ENCODE data around the gene CTLA4.
A peak's percentile ranks its signal among the peaks of the same experiment; 100 is the strongest.

The CTLA4 gene

GRCh38 chr2:203909974-203910373 lies 42.4 kb downstream of the CTLA4 start:
- H3K79me1 ChIP-seq (ENCODE audit: low read depth, low read length), result no peaks in the 10 kb centered on the region
- H3K9me3 ChIP-seq (replicated peaks in 1 of 2; ENCODE audit: control insufficient read depth in 2 of 2, insufficient read depth in 1 of 2, low read depth in 1 of 2, low read length in 2 of 2), result no peaks in the 10 kb centered on the region
- peak overlapping the region; percentile 35 for H2AFZ ChIP-seq (ENCODE audit: low read length)
- no CpG with 5 or more reads among the region's 5 CpGs for WGBS, 2 donors (ENCODE audit: extremely low coverage in 2 of 2, insufficient read length in 2 of 2, insufficient replicate concordance in 1 of 2)
- H4K8ac ChIP-seq (ENCODE audit: low read depth, low read length), result no peak overlapping the region
- H2BK12ac ChIP-seq (ENCODE audit: low read length), result no peak overlapping the region
- DNase-seq (ENCODE audit: low spot score), result no peak
- H3K9ac ChIP-seq (ENCODE audit: low read depth, low read length, poor library complexity), result no peak overlapping the region
- H3K4me2 ChIP-seq (ENCODE audit: insufficient read depth, low read length, poor library complexity, severe bottlenecking), result no peak overlapping the region
- H3K36me3 ChIP-seq (replicated peaks in 1 of 2; ENCODE audit: control insufficient read depth in 2 of 2, insufficient read depth in 2 of 2, low read length in 2 of 2), result no peaks in the 10 kb centered on the region
- no peak overlapping the region for H2AK5ac ChIP-seq (ENCODE audit: low read depth, low read length)
- no peak overlapping the region for H3K4ac ChIP-seq (ENCODE audit: low read length)
- H2BK5ac ChIP-seq (ENCODE audit: low read length), result no peak overlapping the region
- H2BK15ac ChIP-seq (ENCODE audit: low read length), result no peak overlapping the region
- no peak overlapping the region for H2BK120ac ChIP-seq (ENCODE audit: low read depth, low read length)
- no peaks in the 10 kb centered on the region for H3K4me1 ChIP-seq (ENCODE audit: control insufficient read depth in 2 of 2, insufficient read depth in 1 of 2, low read depth in 1 of 2, low read length in 2 of 2)
- no peak overlapping the region for H3K14ac ChIP-seq (ENCODE audit: low read length)
- H3K18ac ChIP-seq (ENCODE audit: low read length), result no peak overlapping the region
- no peaks in the 10 kb centered on the region for H3K27me3 ChIP-seq (ENCODE audit: control insufficient read depth in 3 of 3, insufficient read depth in 3 of 3, low read depth in 1 of 3, low read length in 3 of 3)
- H3K23ac ChIP-seq (ENCODE audit: low read depth, low read length, poor library complexity), result no peak overlapping the region
- H3K27ac ChIP-seq (replicated peaks; ENCODE audit: low read length), result no peak overlapping the region
- no peak overlapping the region for H4K91ac ChIP-seq (ENCODE audit: low read depth, low read length, poor library complexity)
- H3K4me3 ChIP-seq (ENCODE audit: low read length in 2 of 2), result no peak overlapping the region

DNA sequence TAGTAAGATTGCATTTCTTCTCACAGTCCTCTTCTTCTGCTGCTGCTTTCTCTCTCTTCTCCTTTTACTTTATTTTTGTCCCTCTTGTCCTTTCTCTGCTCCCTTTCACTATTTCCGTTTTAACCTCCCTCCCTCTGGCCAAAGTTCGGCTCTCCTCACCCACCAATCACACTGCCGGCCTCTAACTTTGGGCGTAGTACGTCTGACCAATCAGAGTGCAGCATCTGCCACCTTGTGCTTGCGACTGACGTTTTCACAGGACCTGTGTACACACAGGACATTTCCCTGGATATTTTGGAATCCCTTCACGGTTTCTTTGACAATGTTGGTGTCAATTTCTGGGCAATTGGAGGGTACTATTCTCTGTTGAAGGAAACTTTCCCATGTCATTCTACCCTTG lies 46.4 kb downstream of the CTLA4 start:
- H3K14ac ChIP-seq (ENCODE audit: low read length), result no peak overlapping the region
- no peaks in the 10 kb centered on the region for H3K79me1 ChIP-seq (ENCODE audit: low read depth, low read length)
- no peak overlapping the region for H3K4me3 ChIP-seq (ENCODE audit: low read length in 2 of 2)
- H3K23ac ChIP-seq (ENCODE audit: low read depth, low read length, poor library complexity), result no peak overlapping the region
- no peaks in the 10 kb centered on the region for H3K4me1 ChIP-seq (ENCODE audit: control insufficient read depth in 2 of 2, insufficient read depth in 1 of 2, low read depth in 1 of 2, low read length in 2 of 2)
- no peaks in the 10 kb centered on the region for H3K36me3 ChIP-seq (replicated peaks in 1 of 2; ENCODE audit: control insufficient read depth in 2 of 2, insufficient read depth in 2 of 2, low read length in 2 of 2)
- no peak overlapping the region for H2AK5ac ChIP-seq (ENCODE audit: low read depth, low read length)
- H2BK5ac ChIP-seq (ENCODE audit: low read length), result no peak overlapping the region
- H3K9me3 ChIP-seq (replicated peaks in 1 of 2; ENCODE audit: control insufficient read depth in 2 of 2, insufficient read depth in 1 of 2, low read depth in 1 of 2, low read length in 2 of 2), result no peaks in the 10 kb centered on the region
- H3K27me3 ChIP-seq (ENCODE audit: control insufficient read depth in 3 of 3, insufficient read depth in 3 of 3, low read depth in 1 of 3, low read length in 3 of 3), result peaks cover 0 to 5% (median 0%) of the 10 kb centered on the region in 3 experiments
- DNase-seq (ENCODE audit: low spot score), result no peak
- H2BK120ac ChIP-seq (ENCODE audit: low read depth, low read length), result no peak overlapping the region
- no peak overlapping the region for H3K9ac ChIP-seq (ENCODE audit: low read depth, low read length, poor library complexity)
- no peak overlapping the region for H4K91ac ChIP-seq (ENCODE audit: low read depth, low read length, poor library complexity)
- no CpG with 5 or more reads among the region's 8 CpGs for WGBS, 2 donors (ENCODE audit: extremely low coverage in 2 of 2, insufficient read length in 2 of 2, insufficient replicate concordance in 1 of 2)
- no peak overlapping the region for H2BK12ac ChIP-seq (ENCODE audit: low read length)
- no peak overlapping the region for H2BK15ac ChIP-seq (ENCODE audit: low read length)
- H4K8ac ChIP-seq (ENCODE audit: low read depth, low read length), result no peak overlapping the region
- no peak overlapping the region for H3K4ac ChIP-seq (ENCODE audit: low read length)
- H3K27ac ChIP-seq (replicated peaks; ENCODE audit: low read length), result no peak overlapping the region
- H2AFZ ChIP-seq (ENCODE audit: low read length), result no peak overlapping the region
- no peak overlapping the region for H3K4me2 ChIP-seq (ENCODE audit: insufficient read depth, low read length, poor library complexity, severe bottlenecking)
- no peak overlapping the region for H3K18ac ChIP-seq (ENCODE audit: low read length)

- no peak overlapping the region for H3K9ac ChIP-seq (ENCODE audit: low read depth, low read length, poor library complexity)
- H3K9me3 ChIP-seq (replicated peaks in 1 of 2; ENCODE audit: control insufficient read depth in 2 of 2, insufficient read depth in 1 of 2, low read depth in 1 of 2, low read length in 2 of 2), result no peaks in the 10 kb centered on the region
- no peak overlapping the region for H2BK120ac ChIP-seq (ENCODE audit: low read depth, low read length)
- H3K4me1 ChIP-seq (ENCODE audit: control insufficient read depth in 2 of 2, insufficient read depth in 1 of 2, low read depth in 1 of 2, low read length in 2 of 2), result no peaks in the 10 kb centered on the region
- no peak overlapping the region for H2AK5ac ChIP-seq (ENCODE audit: low read depth, low read length)
- H2BK12ac ChIP-seq (ENCODE audit: low read length), result no peak overlapping the region
- H3K27ac ChIP-seq (replicated peaks; ENCODE audit: low read length), result no peak overlapping the region
- no peaks in the 10 kb centered on the region for H3K36me3 ChIP-seq (replicated peaks in 1 of 2; ENCODE audit: control insufficient read depth in 2 of 2, insufficient read depth in 2 of 2, low read length in 2 of 2)
- H3K79me1 ChIP-seq (ENCODE audit: low read depth, low read length), result no peaks in the 10 kb centered on the region
- no peak overlapping the region for H3K4me2 ChIP-seq (ENCODE audit: insufficient read depth, low read length, poor library complexity, severe bottlenecking)
- H2BK5ac ChIP-seq (ENCODE audit: low read length), result no peak overlapping the region
- H3K27me3 ChIP-seq (ENCODE audit: control insufficient read depth in 3 of 3, insufficient read depth in 3 of 3, low read depth in 1 of 3, low read length in 3 of 3), result peaks cover 0 to 5% (median 0%) of the 10 kb centered on the region in 3 experiments
- no peak for DNase-seq (ENCODE audit: low spot score)
- H2BK15ac ChIP-seq (ENCODE audit: low read length), result no peak overlapping the region
- H3K4ac ChIP-seq (ENCODE audit: low read length), result no peak overlapping the region
- H3K4me3 ChIP-seq (ENCODE audit: low read length in 2 of 2), result no peak overlapping the region
- no peak overlapping the region for H3K23ac ChIP-seq (ENCODE audit: low read depth, low read length, poor library complexity)
- no peak overlapping the region for H4K8ac ChIP-seq (ENCODE audit: low read depth, low read length)
- no peak overlapping the region for H3K18ac ChIP-seq (ENCODE audit: low read length)
- H2AFZ ChIP-seq (ENCODE audit: low read length), result no peak overlapping the region
- no peak overlapping the region for H3K14ac ChIP-seq (ENCODE audit: low read length)
- no CpG with 5 or more reads among the region's 8 CpGs for WGBS, 2 donors (ENCODE audit: extremely low coverage in 2 of 2, insufficient read length in 2 of 2, insufficient replicate concordance in 1 of 2)
- H4K91ac ChIP-seq (ENCODE audit: low read depth, low read length, poor library complexity), result no peak overlapping the region
Measured at GRCh38 chr2:203914546-203915182, 47.1 kb downstream of the CTLA4 start.

DNA sequence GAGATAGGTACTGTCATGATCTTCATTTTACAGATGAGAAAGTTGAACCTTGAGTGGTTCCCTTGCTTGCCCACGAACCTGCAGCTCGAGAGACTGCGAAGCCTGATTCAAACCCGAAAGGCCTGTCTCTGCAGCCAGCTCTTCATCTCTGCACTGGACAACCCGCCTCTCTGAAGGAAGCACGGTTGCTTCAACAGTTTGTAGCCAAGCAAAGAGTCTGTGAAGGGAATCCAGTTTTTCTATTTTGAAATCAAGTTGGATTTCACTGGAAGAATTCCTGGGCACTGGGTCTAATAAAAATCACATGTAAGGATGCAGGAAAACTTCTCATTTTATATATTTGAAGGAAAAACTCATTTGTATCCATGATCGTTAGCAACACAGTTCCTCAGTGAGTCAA lies 47.7 kb downstream of the CTLA4 start:
- peaks cover 0 to 5% (median 0%) of the 10 kb centered on the region in 3 experiments for H3K27me3 ChIP-seq (ENCODE audit: control insufficient read depth in 3 of 3, insufficient read depth in 3 of 3, low read depth in 1 of 3, low read length in 3 of 3)
- H2AK5ac ChIP-seq (ENCODE audit: low read depth, low read length), result no peak overlapping the region
- no peak overlapping the region for H3K4ac ChIP-seq (ENCODE audit: low read length)
- no peak overlapping the region for H2BK15ac ChIP-seq (ENCODE audit: low read length)
- H3K9me3 ChIP-seq (replicated peaks in 1 of 2; ENCODE audit: control insufficient read depth in 2 of 2, insufficient read depth in 1 of 2, low read depth in 1 of 2, low read length in 2 of 2), result no peaks in the 10 kb centered on the region
- no peaks in the 10 kb centered on the region for H3K4me1 ChIP-seq (ENCODE audit: control insufficient read depth in 2 of 2, insufficient read depth in 1 of 2, low read depth in 1 of 2, low read length in 2 of 2)
- no peak overlapping the region for H3K27ac ChIP-seq (replicated peaks; ENCODE audit: low read length)
- no peak overlapping the region for H2BK120ac ChIP-seq (ENCODE audit: low read depth, low read length)
- H4K8ac ChIP-seq (ENCODE audit: low read depth, low read length), result no peak overlapping the region
- WGBS, 2 donors (ENCODE audit: extremely low coverage in 2 of 2, insufficient read length in 2 of 2, insufficient replicate concordance in 1 of 2), result no CpG with 5 or more reads among the region's 7 CpGs
- no peak overlapping the region for H2AFZ ChIP-seq (ENCODE audit: low read length)
- no peaks in the 10 kb centered on the region for H3K79me1 ChIP-seq (ENCODE audit: low read depth, low read length)
- no peak overlapping the region for H3K4me2 ChIP-seq (ENCODE audit: insufficient read depth, low read length, poor library complexity, severe bottlenecking)
- no peak overlapping the region for H3K23ac ChIP-seq (ENCODE audit: low read depth, low read length, poor library complexity)
- no peak overlapping the region for H3K4me3 ChIP-seq (ENCODE audit: low read length in 2 of 2)
- no peak overlapping the region for H2BK5ac ChIP-seq (ENCODE audit: low read length)
- H2BK12ac ChIP-seq (ENCODE audit: low read length), result no peak overlapping the region
- H3K18ac ChIP-seq (ENCODE audit: low read length), result no peak overlapping the region
- no peak overlapping the region for H3K14ac ChIP-seq (ENCODE audit: low read length)
- H3K36me3 ChIP-seq (replicated peaks in 1 of 2; ENCODE audit: control insufficient read depth in 2 of 2, insufficient read depth in 2 of 2, low read length in 2 of 2), result no peaks in the 10 kb centered on the region
- DNase-seq (ENCODE audit: low spot score), result no peak
- H3K9ac ChIP-seq (ENCODE audit: low read depth, low read length, poor library complexity), result no peak overlapping the region
- H4K91ac ChIP-seq (ENCODE audit: low read depth, low read length, poor library complexity), result no peak overlapping the region

Data from neuronal stem cell (in vitro differentiated cells).